ENCODE results near the gene KSR1.

The KSR1 gene

GRCh38 chr17:27520491-27521185 lies 64.4 kb downstream of the KSR1 start:
- CTCF ChIA-PET, result interaction anchor here (0.6 to 1.4 kb wide), 2 partner anchors 54 kb away, joined by 3 to 4 read pairs; no protein-coding TSS in a partner anchor
- POLR2A ChIA-PET, result no interaction called here
- DNase-seq, result no peak

GRCh38 chr17:27521281-27522027 lies 65.2 kb downstream of the KSR1 start:
- Histone ChIP-seq H3K27me3 (replicated peaks in 2 of 5; ENCODE audit: control insufficient read depth in 4 of 5, insufficient read depth in 5 of 5, low read length in 4 of 5) (no peaks in the 10 kb centered on the region), H3K9me3 (ENCODE audit: control extremely low read depth in 1 of 5, control insufficient read depth in 4 of 5, insufficient read depth in 2 of 5, low read depth in 1 of 5, low read length in 4 of 5) (no peaks in the 10 kb centered on the region), H3K4me3 (ENCODE audit: control insufficient read depth in 1 of 7, extremely low read depth in 1 of 7, insufficient read depth in 4 of 7, low read depth in 2 of 7, low read length in 6 of 7) (no peak overlapping the region), H3K4me1 (ENCODE audit: control extremely low read depth in 1 of 4, control insufficient read depth in 4 of 4, insufficient read depth in 4 of 4, low read length in 3 of 4) (peaks cover 0 to 29% (median 22%) of the 10 kb centered on the region in 4 experiments), H3K27ac (ENCODE audit: insufficient read depth in 1 of 2, low read depth in 1 of 2, low read length in 2 of 2, poor library complexity in 1 of 2, severe bottlenecking in 2 of 2) (no peak overlapping the region), H3K36me3 (ENCODE audit: control insufficient read depth in 4 of 4, insufficient read depth in 4 of 4, low read length in 3 of 4) (no peaks in the 10 kb centered on the region)
- ChIA-PET CTCF (interaction anchor here (0.7 to 1.4 kb wide), 2 partner anchors 54 to 68 kb away, joined by 3 read pairs; no protein-coding TSS in a partner anchor), POLR2A (interaction anchor here (0.6 kb wide), 2 partner anchors 21 to 26 kb away, joined by 3 to 6 read pairs; no protein-coding TSS in a partner anchor)
- no peak for DNase-seq
- 96% methylated on average over 6 of the region's 7 CpGs for WGBS (ENCODE audit: insufficient coverage)

More at GRCh38 chr17:27520491-27521185, 64.4 kb downstream of the KSR1 start:
- Histone ChIP-seq H3K4me1 (ENCODE audit: control extremely low read depth in 1 of 4, control insufficient read depth in 4 of 4, insufficient read depth in 4 of 4, low read length in 3 of 4) (peaks cover 0 to 21% (median 16%) of the 10 kb centered on the region in 4 experiments), H3K27me3 (replicated peaks in 2 of 5; ENCODE audit: control insufficient read depth in 4 of 5, insufficient read depth in 5 of 5, low read length in 4 of 5) (no peaks in the 10 kb centered on the region), H3K36me3 (ENCODE audit: control insufficient read depth in 4 of 4, insufficient read depth in 4 of 4, low read length in 3 of 4) (no peaks in the 10 kb centered on the region), H3K9me3 (ENCODE audit: control extremely low read depth in 1 of 5, control insufficient read depth in 4 of 5, insufficient read depth in 2 of 5, low read depth in 1 of 5, low read length in 4 of 5) (no peaks in the 10 kb centered on the region), H3K27ac (ENCODE audit: insufficient read depth in 1 of 2, low read depth in 1 of 2, low read length in 2 of 2, poor library complexity in 1 of 2, severe bottlenecking in 2 of 2) (no peak overlapping the region), H3K4me3 (ENCODE audit: control insufficient read depth in 1 of 7, extremely low read depth in 1 of 7, insufficient read depth in 4 of 7, low read depth in 2 of 7, low read length in 6 of 7) (no peak overlapping the region)
- 74% methylated on average over 11 of the region's 16 CpGs for WGBS (ENCODE audit: insufficient coverage)

- Histone ChIP-seq H3K4me1 (ENCODE audit: control extremely low read depth in 1 of 4, control insufficient read depth in 4 of 4, insufficient read depth in 4 of 4, low read length in 3 of 4) (peaks cover 0 to 36% (median 28%) of the 10 kb centered on the region in 4 experiments), H3K4me3 (ENCODE audit: control insufficient read depth in 1 of 7, extremely low read depth in 1 of 7, insufficient read depth in 4 of 7, low read depth in 2 of 7, low read length in 6 of 7) (no peak overlapping the region), H3K27me3 (replicated peaks in 2 of 5; ENCODE audit: control insufficient read depth in 4 of 5, insufficient read depth in 5 of 5, low read length in 4 of 5) (no peaks in the 10 kb centered on the region), H3K27ac (ENCODE audit: insufficient read depth in 1 of 2, low read depth in 1 of 2, low read length in 2 of 2, poor library complexity in 1 of 2, severe bottlenecking in 2 of 2) (no peak overlapping the region), H3K9me3 (ENCODE audit: control extremely low read depth in 1 of 5, control insufficient read depth in 4 of 5, insufficient read depth in 2 of 5, low read depth in 1 of 5, low read length in 4 of 5) (no peaks in the 10 kb centered on the region), H3K36me3 (ENCODE audit: control insufficient read depth in 4 of 4, insufficient read depth in 4 of 4, low read length in 3 of 4) (no peaks in the 10 kb centered on the region)
- POLR2A ChIA-PET, result no interaction called here
- WGBS (ENCODE audit: insufficient coverage), result 100% methylated on average over 6 of the region's 6 CpGs
- no peak for DNase-seq
- CTCF ChIA-PET, result interaction anchor here (1.4 kb wide), 1 partner anchor 53 kb away, joined by 3 read pairs; no protein-coding TSS in a partner anchor
These were observed 65.9 kb downstream of the KSR1 start for GRCh38 chr17:27522028-27522635.

- H3K27me3 ChIP-seq (replicated peaks in 2 of 5; ENCODE audit: control insufficient read depth in 4 of 5, insufficient read depth in 5 of 5, low read length in 4 of 5), result no peaks in the 10 kb centered on the region
- no peaks in the 10 kb centered on the region for H3K9me3 ChIP-seq (ENCODE audit: control extremely low read depth in 1 of 5, control insufficient read depth in 4 of 5, insufficient read depth in 2 of 5, low read depth in 1 of 5, low read length in 4 of 5)
- no peaks in the 10 kb centered on the region for H3K36me3 ChIP-seq (ENCODE audit: control insufficient read depth in 4 of 4, insufficient read depth in 4 of 4, low read length in 3 of 4)
- peaks cover 7 to 46% (median 38%) of the 10 kb centered on the region in 4 experiments for H3K4me1 ChIP-seq (ENCODE audit: control extremely low read depth in 1 of 4, control insufficient read depth in 4 of 4, insufficient read depth in 4 of 4, low read length in 3 of 4)
- no peak for DNase-seq
- WGBS (ENCODE audit: insufficient coverage), result 92% methylated on average over 1 of the region's 1 CpG
- H3K27ac ChIP-seq (ENCODE audit: insufficient read depth in 1 of 2, low read depth in 1 of 2, low read length in 2 of 2, poor library complexity in 1 of 2, severe bottlenecking in 2 of 2), result no peak overlapping the region
- ChIA-PET CTCF (interaction anchor here (1.1 to 1.5 kb wide), 2 partner anchors 45 to 76 kb away, joined by 3 read pairs; no protein-coding TSS in a partner anchor), POLR2A (no interaction called here)
- H3K4me3 ChIP-seq (ENCODE audit: control insufficient read depth in 1 of 7, extremely low read depth in 1 of 7, insufficient read depth in 4 of 7, low read depth in 2 of 7, low read length in 6 of 7), result no peak overlapping the region
These were observed 67.5 kb downstream of the KSR1 start for GRCh38 chr17:27523712-27524111.

- 33% methylated on average over 1 of the region's 2 CpGs for WGBS (ENCODE audit: insufficient coverage)
- H3K4me1 ChIP-seq (ENCODE audit: control extremely low read depth in 1 of 4, control insufficient read depth in 4 of 4, insufficient read depth in 4 of 4, low read length in 3 of 4), result peaks cover 13 to 55% (median 42%) of the 10 kb centered on the region in 4 experiments
- no peaks in the 10 kb centered on the region for H3K36me3 ChIP-seq (ENCODE audit: control insufficient read depth in 4 of 4, insufficient read depth in 4 of 4, low read length in 3 of 4)
- POLR2A ChIA-PET, result interaction anchor here (0.5 kb wide), 1 partner anchor 40 kb away, joined by 3 read pairs; no protein-coding TSS in a partner anchor
- H3K27ac ChIP-seq (ENCODE audit: insufficient read depth in 1 of 2, low read depth in 1 of 2, low read length in 2 of 2, poor library complexity in 1 of 2, severe bottlenecking in 2 of 2), result no peak overlapping the region
- H3K4me3 ChIP-seq (ENCODE audit: control insufficient read depth in 1 of 7, extremely low read depth in 1 of 7, insufficient read depth in 4 of 7, low read depth in 2 of 7, low read length in 6 of 7), result no peak overlapping the region
- CTCF ChIA-PET, result interaction anchor here (1.5 kb wide), 1 partner anchor 44 kb away, joined by 3 read pairs; no protein-coding TSS in a partner anchor
- H3K27me3 ChIP-seq (replicated peaks in 2 of 5; ENCODE audit: control insufficient read depth in 4 of 5, insufficient read depth in 5 of 5, low read length in 4 of 5), result no peaks in the 10 kb centered on the region
- no peaks in the 10 kb centered on the region for H3K9me3 ChIP-seq (ENCODE audit: control extremely low read depth in 1 of 5, control insufficient read depth in 4 of 5, insufficient read depth in 2 of 5, low read depth in 1 of 5, low read length in 4 of 5)
- DNase-seq, result no peak
These were observed 68.3 kb downstream of the KSR1 start for GRCh38 chr17:27524594-27524993.

GRCh38 chr17:27525316-27525715 lies 69.1 kb downstream of the KSR1 start:
- Histone ChIP-seq H3K9me3 (ENCODE audit: control extremely low read depth in 1 of 5, control insufficient read depth in 4 of 5, insufficient read depth in 2 of 5, low read depth in 1 of 5, low read length in 4 of 5) (no peaks in the 10 kb centered on the region), H3K4me3 (ENCODE audit: control insufficient read depth in 1 of 7, extremely low read depth in 1 of 7, insufficient read depth in 4 of 7, low read depth in 2 of 7, low read length in 6 of 7) (no peak overlapping the region), H3K27ac (ENCODE audit: insufficient read depth in 1 of 2, low read depth in 1 of 2, low read length in 2 of 2, poor library complexity in 1 of 2, severe bottlenecking in 2 of 2) (no peak overlapping the region), H3K27me3 (replicated peaks in 2 of 5; ENCODE audit: control insufficient read depth in 4 of 5, insufficient read depth in 5 of 5, low read length in 4 of 5) (no peaks in the 10 kb centered on the region), H3K4me1 (ENCODE audit: control extremely low read depth in 1 of 4, control insufficient read depth in 4 of 4, insufficient read depth in 4 of 4, low read length in 3 of 4) (peaks cover 16 to 62% (median 49%) of the 10 kb centered on the region in 4 experiments), H3K36me3 (ENCODE audit: control insufficient read depth in 4 of 4, insufficient read depth in 4 of 4, low read length in 3 of 4) (no peaks in the 10 kb centered on the region)
- ChIA-PET CTCF (no interaction called here), POLR2A (no interaction called here)
- no peak for DNase-seq
- 93% methylated on average over 2 of the region's 2 CpGs for WGBS (ENCODE audit: insufficient coverage)

Measured in common myeloid progenitor, CD34-positive (primary cell).